Measurements from ENCODE around the gene STK39. TPM values are rescaled to one million over a fixed set of nuclear protein-coding genes. Genes with fewer than 3 reads are reported as not detected.

The STK39 gene
- total RNA-seq, 1 donor from 2014 or later = 51.9 TPM

GRCh38 chr2:167964650-167965413 is 282.6 kb downstream of the STK39 start:
- intact Hi-C loops (cut with micrococcal nuclease) = loop anchor here (1.0 kb wide), 1 partner anchor 154 kb away; no protein-coding TSS in a partner anchor

GRCh38 chr2:167963899-167964649 is 283.3 kb downstream of the STK39 start:
- intact Hi-C loops (cut with micrococcal nuclease) = no loop called here

GRCh38 chr2:167962436-167963226 is 284.8 kb downstream of the STK39 start:
- intact Hi-C loops (cut with micrococcal nuclease) = no loop called here

- intact Hi-C loops (cut with micrococcal nuclease) = no loop called here
Measured at GRCh38 chr2:167961536-167962048, 285.8 kb downstream of the STK39 start.

- intact Hi-C loops (cut with micrococcal nuclease) = no loop called here
Measured at GRCh38 chr2:167960089-167960747, 287.2 kb downstream of the STK39 start.

GRCh38 chr2:167957662-167958061 is 289.7 kb downstream of the STK39 start:
- intact Hi-C loops (cut with micrococcal nuclease) = no loop called here

- intact Hi-C loops (cut with micrococcal nuclease) = no loop called here
Measured at GRCh38 chr2:167955264-167955906, 292.0 kb downstream of the STK39 start.

- intact Hi-C loops (cut with micrococcal nuclease) = no loop called here
Measured at GRCh38 chr2:167954495-167954894, 292.9 kb downstream of the STK39 start.

GRCh38 chr2:167953776-167954175 is 293.6 kb downstream of the STK39 start:
- intact Hi-C loops (cut with micrococcal nuclease) = no loop called here

- intact Hi-C loops (cut with micrococcal nuclease) = no loop called here
Measured at GRCh38 chr2:167950571-167950970, 296.8 kb downstream of the STK39 start.

GRCh38 chr2:167946441-167946841 is 301.0 kb downstream of the STK39 start:
- intact Hi-C loops (cut with micrococcal nuclease) = no loop called here

- intact Hi-C loops (cut with micrococcal nuclease) = no loop called here
Measured at GRCh38 chr2:167945660-167946368, 301.6 kb downstream of the STK39 start.

- intact Hi-C loops (cut with micrococcal nuclease) = no loop called here
Measured at GRCh38 chr2:167944825-167945659, 302.4 kb downstream of the STK39 start.

- intact Hi-C loops (cut with micrococcal nuclease) = no loop called here
Measured at GRCh38 chr2:167943897-167944296, 303.5 kb downstream of the STK39 start.

GRCh38 chr2:167943368-167943767 is 304.0 kb downstream of the STK39 start:
- intact Hi-C loops (cut with micrococcal nuclease) = no loop called here

- intact Hi-C loops (cut with micrococcal nuclease) = no loop called here
Measured at GRCh38 chr2:167942366-167943081, 304.9 kb downstream of the STK39 start.

- intact Hi-C loops (cut with micrococcal nuclease) = no loop called here
Measured at GRCh38 chr2:167941604-167942003, 305.8 kb downstream of the STK39 start.
